HG02840 (cell line): ENCODE measurements around the gene BRICD5.

Experiments used
- ATAC-seq: cut with Tn5 transposase; IDR thresholded peaks from one replicate; pipeline ENCODE4 v1.9.1; 2021; ENCODE audit warnings: mild to moderate bottlenecking, moderate library complexity, moderate number of reproducible peaks; ENCODE audit not compliant: unreplicated experiment, low FRiP score

The BRICD5 gene

GRCh38 chr16:2238150-2238837 lies 27.6 kb upstream of the BRICD5 start:
- no peak for ATAC-seq

DNA sequence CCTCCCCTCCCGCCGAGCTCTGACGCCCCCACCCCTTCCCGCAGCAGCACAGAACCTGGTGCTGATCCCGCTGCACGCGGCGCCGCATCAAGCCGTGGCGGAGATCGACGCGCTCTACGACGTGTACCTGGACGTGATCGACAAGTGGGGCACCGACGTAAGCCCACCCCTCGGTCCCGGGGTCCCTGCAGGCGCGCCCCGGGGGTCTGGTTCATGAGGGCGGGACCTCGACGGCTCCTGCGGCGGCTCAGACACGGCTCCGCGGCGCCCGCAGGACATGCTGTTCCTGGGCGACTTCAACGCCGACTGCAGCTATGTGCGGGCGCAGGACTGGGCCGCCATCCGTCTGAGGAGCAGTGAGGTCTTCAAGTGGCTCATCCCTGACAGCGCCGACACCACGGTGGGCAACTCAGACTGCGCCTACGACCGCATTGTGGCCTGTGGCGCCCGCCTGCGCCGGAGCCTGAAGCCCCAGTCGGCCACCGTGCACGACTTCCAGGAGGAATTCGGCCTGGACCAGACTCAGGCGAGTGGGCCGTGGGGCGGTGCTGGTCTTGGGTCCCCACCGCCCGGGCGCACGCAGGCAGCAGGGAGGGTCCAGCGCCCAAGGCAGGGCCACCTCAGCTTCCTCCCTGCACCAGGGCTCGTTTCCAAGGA lies 27.0 kb upstream of the BRICD5 start:
- no peak for ATAC-seq

DNA sequence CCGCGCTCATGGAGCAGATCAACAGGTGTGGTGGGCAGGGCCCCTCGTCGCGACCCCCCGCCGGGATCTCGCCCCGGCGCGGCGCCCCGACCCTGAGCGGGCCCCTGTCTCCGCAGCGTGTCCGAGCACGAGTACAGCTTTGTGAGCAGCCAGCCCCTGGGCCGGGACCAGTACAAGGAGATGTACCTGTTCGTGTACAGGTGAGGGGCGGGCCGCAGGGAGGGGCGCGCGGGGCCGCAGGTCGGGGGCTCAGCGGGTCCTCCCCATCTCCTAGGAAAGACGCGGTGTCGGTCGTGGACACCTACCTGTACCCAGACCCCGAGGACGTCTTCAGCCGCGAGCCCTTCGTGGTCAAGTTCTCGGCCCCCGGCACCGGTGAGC lies 26.4 kb upstream of the BRICD5 start:
- ATAC-seq, result no peak

- ATAC-seq, result no peak
Observed at GRCh38 chr16:2236337-2237101, 25.9 kb upstream of the BRICD5 start, which contains the start of gene DNASE1L2. TSS of gene DNASE1L2 (plus strand) at chr16:2236444. CDS start at chr16:2236817, 373 bp downstream.

- ATAC-seq, result no peak
Observed at GRCh38 chr16:2235695-2236336, 25.2 kb upstream of the BRICD5 start.

DNA sequence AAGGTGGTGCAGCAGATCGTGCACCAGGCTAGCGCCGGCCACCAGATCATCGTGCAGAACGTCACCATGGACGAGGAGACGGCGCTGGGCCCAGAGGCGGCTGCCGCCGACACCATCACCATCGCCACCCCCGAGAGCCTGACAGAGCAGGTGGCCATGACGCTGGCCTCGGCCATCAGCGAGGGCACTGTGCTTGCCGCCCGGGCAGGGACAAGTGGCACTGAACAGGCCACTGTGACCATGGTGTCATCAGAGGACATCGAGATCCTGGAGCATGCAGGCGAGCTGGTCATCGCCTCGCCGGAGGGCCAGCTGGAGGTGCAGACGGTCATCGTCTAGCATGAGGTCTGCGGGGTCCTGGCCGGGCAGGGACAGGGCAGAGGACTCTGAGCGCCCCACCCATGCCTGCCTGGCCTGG lies 24.6 kb upstream of the BRICD5 start:
- ATAC-seq, result no peak

- ATAC-seq, result no peak
Observed at GRCh38 chr16:2234813-2235170, 24.1 kb upstream of the BRICD5 start.

GRCh38 chr16:2233872-2234812 lies 23.5 kb upstream of the BRICD5 start:
- no peak for ATAC-seq

GRCh38 chr16:2233046-2233775 lies 22.5 kb upstream of the BRICD5 start:
- ATAC-seq, result no peak

DNA sequence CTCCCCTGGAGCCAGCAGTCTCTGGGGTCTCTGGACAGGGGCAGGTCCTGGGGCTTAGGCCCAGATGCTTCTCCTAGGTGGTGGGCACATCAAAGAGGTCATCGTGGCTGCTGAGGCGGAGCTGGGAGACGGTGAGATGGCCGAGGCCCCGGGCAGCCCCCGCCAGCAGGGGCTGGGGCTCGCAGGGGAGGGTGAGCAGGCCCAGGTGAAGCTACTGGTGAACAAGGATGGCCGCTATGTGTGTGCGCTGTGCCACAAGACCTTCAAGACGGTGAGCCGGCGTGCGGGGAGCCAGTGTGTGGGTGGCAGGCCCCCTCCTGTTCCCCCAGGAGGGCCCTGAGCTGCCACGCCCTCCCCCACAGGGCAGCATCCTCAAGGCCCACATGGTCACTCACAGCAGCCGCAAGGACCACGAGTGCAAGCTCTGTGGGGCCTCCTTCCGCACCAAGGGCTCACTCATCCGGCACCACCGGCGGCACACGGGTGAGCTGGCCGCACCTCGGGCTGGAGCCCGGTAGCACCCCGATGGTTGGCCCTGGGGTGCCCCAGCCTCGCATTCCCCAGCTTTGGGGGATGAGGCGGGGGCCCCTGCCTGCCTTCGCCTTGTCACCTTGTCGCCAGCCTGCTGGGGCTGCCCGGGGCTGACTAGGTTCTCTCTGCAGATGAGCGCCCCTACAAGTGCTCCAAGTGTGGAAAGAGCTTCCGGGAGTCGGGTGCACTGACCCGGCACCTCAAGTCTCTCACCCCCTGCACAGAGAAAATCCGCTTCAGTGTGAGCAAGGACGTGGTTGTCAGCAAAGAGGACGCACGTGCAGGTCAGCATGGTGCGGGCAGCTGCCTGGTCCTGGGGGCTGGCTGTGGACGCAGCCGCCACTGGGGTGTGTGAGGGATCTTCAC lies 21.7 kb upstream of the BRICD5 start:
- ATAC-seq, result no peak

- ATAC-seq, result no peak
Observed at GRCh38 chr16:2231016-2231931, 20.6 kb upstream of the BRICD5 start.

DNA sequence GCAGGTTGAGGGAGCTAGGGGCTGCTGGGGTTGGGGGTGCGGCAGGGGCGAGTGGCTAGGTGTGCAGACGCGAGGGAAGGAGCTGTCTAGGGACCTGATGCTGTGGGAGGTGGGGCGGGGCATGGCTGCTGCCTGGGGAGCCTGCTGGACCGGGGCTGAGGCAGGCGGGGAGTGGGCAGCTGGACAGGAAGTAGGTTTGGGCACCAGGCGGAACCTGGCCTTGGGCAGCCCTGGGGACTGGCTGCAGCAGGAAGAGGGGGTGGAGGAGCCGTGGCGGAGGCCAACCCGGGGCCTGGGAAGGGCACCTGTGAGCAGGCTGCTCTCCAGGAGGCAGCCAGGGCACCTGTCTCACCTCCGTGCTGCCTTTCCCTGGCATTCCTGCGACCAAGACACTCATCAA lies 19.7 kb upstream of the BRICD5 start:
- no peak for ATAC-seq

DNA sequence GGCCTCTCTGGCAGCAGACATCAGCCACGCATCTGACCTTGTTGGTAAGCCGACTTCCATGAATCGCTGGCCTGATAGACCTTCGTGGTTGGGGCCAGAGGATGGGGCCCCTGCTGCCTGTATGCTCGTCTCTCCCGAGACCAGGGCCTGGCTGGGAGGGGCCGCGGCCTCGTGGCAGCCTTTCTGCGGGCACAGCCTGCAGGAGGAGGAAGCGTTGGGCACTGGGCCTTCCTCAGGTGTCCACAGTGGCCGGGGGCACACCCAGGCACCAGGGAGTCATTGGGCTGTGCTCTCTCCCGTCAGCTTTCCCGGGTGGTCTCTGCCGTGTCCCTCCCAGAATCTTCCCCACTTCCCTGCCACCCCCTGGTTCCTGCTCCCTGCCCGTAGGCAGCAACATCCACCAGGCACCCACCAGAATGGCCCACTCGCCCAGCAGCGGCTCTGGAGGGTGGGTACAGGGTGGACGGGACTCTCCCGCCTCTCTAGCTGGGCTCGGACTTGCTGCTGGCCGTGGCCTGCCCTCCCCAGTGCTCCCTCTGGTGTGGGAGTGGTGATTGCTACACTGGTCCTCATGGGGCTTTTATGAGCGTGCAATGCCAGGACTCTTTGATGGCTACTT lies 19.1 kb upstream of the BRICD5 start:
- no peak for ATAC-seq

- no peak for ATAC-seq
Observed at GRCh38 chr16:2229091-2229490, 18.4 kb upstream of the BRICD5 start.

GRCh38 chr16:2228161-2228824 lies 17.6 kb upstream of the BRICD5 start:
- ATAC-seq, result no peak

DNA sequence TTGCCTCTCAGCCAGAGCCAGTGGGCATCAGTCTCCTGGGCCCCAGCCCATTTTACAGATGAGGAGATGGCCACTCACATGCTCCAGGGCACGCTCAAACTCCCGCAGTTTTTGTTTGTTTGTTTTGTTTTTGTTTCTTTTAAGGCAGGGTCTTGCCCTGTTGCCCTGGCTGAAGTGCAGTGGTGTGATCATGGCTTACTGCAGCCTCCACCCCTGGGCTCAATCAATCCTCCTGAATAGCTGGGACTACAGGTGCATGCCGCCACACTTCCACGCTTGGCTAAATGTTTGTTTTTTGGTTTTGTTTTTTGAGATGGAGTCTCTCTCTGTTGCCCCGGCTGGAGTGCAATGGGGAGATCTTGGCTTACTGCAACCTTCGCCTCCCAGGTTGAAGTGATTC lies 16.3 kb upstream of the BRICD5 start:
- ATAC-seq, result no peak
